ENCODE results near the gene PTTG2. TPM values are rescaled to one million over a fixed set of nuclear protein-coding genes. Genes with fewer than 3 reads are reported as not detected.

Gene PTTG2
- not detected in 2 replicates for total RNA-seq (ENCODE audit: low replicate concordance)

GRCh38 chr4:37960098-37960497 is at the start of gene PTTG2:
Gene PTTG2 (plus strand): TSS chr4:37960398. CDS start chr4:37960435, 37 bp downstream.

Other genes with a start within 250 kb of the PTTG2 start
- gene PGM2, start 133.7 kb upstream of the PTTG2 start, total RNA-seq (ENCODE audit: low replicate concordance), result 8.0 and 21.1 TPM in 2 replicates
- gene TBC1D1, start 69.3 kb upstream of the PTTG2 start, total RNA-seq (ENCODE audit: low replicate concordance), result 15.0 and 84.0 TPM in 2 replicates

All from smooth muscle cell of the coronary artery (primary cell).